ENCODE results near the gene INSYN2A. TPM values are rescaled to one million over a fixed set of nuclear protein-coding genes. Genes with fewer than 3 reads are reported as not detected.

INSYN2A gene
- total RNA-seq = 4.7 TPM

DNA sequence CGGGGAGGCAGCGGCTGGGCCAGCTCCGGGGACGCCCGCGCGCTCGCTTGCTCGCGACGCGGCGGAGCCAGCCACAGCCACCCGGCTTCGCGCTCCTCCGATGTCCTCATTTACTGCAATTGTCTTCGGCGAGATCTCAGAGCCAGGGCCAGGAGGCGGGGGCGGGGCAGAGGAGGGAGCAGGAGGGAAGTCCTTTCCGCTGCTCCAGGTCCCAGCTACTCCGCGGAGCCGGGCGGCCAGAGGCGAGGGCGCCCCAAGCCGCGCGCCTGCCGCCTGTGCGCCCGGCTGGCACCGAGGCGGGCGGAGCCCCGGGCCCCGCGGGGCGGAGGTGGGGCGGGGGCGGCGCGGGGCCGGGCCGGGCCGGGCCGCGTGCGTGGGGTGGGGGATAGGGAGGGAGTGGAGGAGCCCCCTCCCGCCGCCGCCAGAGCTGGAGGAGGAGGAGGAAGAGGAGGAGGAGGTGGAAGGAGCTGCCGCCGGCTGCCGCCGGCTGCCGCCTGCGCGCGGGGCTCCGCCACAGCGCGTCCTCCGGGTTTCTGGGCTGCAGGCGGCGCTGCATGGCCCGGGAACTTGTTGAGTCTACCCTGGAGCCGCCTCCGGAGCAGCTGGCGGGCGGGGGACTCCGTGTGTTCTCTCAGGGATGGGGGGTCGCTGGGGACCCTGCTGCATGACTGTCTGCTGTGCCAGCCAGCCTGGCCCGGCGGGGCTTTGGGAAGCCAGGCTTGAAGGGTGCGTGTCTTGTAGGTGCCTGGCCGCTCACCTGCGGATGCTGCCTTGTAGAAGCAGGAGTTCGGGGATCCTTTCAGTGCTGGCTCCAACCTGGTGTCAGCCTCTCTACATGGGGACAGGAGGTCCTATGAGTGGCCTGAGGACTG is at the start of gene INSYN2A:
TSS of gene INSYN2A (minus strand) at position 310 of the 872 bp plus-strand sequence. CDS start 20,196 bp downstream, outside the sequence.

Data from camera-type eye (tissue), 1 donor.